OCI-LY1 (cell line): ENCODE data around the gene GLS.

ENCODE experiments used
- EZH2 ChIP-seq: fragments of 200-600 bp; sonication (generic), shearing (Covaris generic); IDR thresholded peaks from 2 replicates; pipeline ENCODE4 v1.8.0; 2017; ENCODE audit warnings: borderline replicate concordance, mixed run types, mild to moderate bottlenecking, antibody characterized with exemption, low read length, moderate library complexity, mixed read lengths
- TF ChIP-seq, protein P1 (sequence below): fragments of 200-600 bp; sonication (generic), shearing (Covaris generic); IDR thresholded peaks from 2 replicates; pipeline ENCODE4 v1.5.1; 2017; ENCODE audit warnings: mild to moderate bottlenecking, antibody characterized with exemption, low read length, moderate library complexity, mixed read lengths

- TF ChIP-seq, protein P1, sequence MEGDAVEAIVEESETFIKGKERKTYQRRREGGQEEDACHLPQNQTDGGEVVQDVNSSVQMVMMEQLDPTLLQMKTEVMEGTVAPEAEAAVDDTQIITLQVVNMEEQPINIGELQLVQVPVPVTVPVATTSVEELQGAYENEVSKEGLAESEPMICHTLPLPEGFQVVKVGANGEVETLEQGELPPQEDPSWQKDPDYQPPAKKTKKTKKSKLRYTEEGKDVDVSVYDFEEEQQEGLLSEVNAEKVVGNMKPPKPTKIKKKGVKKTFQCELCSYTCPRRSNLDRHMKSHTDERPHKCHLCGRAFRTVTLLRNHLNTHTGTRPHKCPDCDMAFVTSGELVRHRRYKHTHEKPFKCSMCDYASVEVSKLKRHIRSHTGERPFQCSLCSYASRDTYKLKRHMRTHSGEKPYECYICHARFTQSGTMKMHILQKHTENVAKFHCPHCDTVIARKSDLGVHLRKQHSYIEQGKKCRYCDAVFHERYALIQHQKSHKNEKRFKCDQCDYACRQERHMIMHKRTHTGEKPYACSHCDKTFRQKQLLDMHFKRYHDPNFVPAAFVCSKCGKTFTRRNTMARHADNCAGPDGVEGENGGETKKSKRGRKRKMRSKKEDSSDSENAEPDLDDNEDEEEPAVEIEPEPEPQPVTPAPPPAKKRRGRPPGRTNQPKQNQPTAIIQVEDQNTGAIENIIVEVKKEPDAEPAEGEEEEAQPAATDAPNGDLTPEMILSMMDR, result no peak
- TF ChIP-seq EZH2, result no peak
Measured at GRCh38 chr2:191013932-191014652, 133.5 kb downstream of the GLS start, which contains the start of gene STAT1.
